PC-3 (cell line): ENCODE measurements around the gene CBX6. TPM values are rescaled to one million over a fixed set of nuclear protein-coding genes. Genes with fewer than 3 reads are reported as not detected.

Experiments used
- ATAC-seq: fragments of 200-7000 bp; cut with Tn5 transposase; 2 replicates; pipeline ENCODE4 v1.9.1; 2020; ENCODE audit warnings: mild to moderate bottlenecking, moderate library complexity
- BruUV-seq: library from RNA; stranded (reverse); fragments of 400-500 nt; replicated peaks from 2 replicates; lab custom pipeline; 2021; lab: Mats Ljungman, UMichigan
- CTCF ChIA-PET: fragments of 300-600 bp; sonication (Branson Sonifier 250); formaldehyde crosslinking; loops from one replicate; lab custom pipeline; 2022; ENCODE audit warnings: antibody characterized with exemption; lab: Charles Lee
- POLR2A ChIA-PET: fragments of 300-600 bp; sonication (Branson Sonifier 250); formaldehyde crosslinking; loops from one replicate; lab custom pipeline; 2022; ENCODE audit warnings: antibody characterized with exemption; ENCODE audit not compliant: unreplicated experiment; lab: Charles Lee
- DNase-seq: peaks from one replicate; pipeline ENCODE4 v3.0.0-alpha.2; 2015
- H2AFZ ChIP-seq: fragments of 300-600 bp; sonication (generic); 2 replicates; pipeline ENCODE4 v1.6.0; 2016; ENCODE audit warnings: antibody characterized with exemption, low read length
- H3F3A ChIP-seq: fragments of 300-600 bp; sonication (generic); one replicate; pipeline ENCODE4 v1.6.0; 2017; ENCODE audit warnings: antibody characterized with exemption, low read length, control low read depth, mild to moderate bottlenecking; ENCODE audit not compliant: unreplicated experiment
- H3K27ac ChIP-seq: fragments of 300-600 bp; sonication (generic); 2 replicates; pipeline ENCODE4 v1.5.1; 2016; ENCODE audit warnings: mild to moderate bottlenecking, low read length
- H3K27me3 ChIP-seq: fragments of 300-600 bp; sonication (generic); 2 replicates; pipeline ENCODE4 v1.6.1; 2016; ENCODE audit warnings: low read length, mixed read lengths
- H3K36me3 ChIP-seq: fragments of 300-600 bp; sonication (generic); 2 replicates; pipeline ENCODE4 v1.6.1; 2016; ENCODE audit warnings: low read depth, mixed run types, low read length, mixed read lengths
- H3K4me1 ChIP-seq: fragments of 300-600 bp; sonication (generic); 2 replicates; pipeline ENCODE4 v1.5.1; 2016; ENCODE audit warnings: low read length; ENCODE audit not compliant: insufficient read depth
- H3K4me2 ChIP-seq: fragments of 300-600 bp; sonication (generic); 2 replicates; pipeline ENCODE4 v1.6.0; 2016; ENCODE audit warnings: low read length
- H3K4me3 ChIP-seq: fragments of 300-600 bp; sonication (generic); 2 replicates; pipeline ENCODE4 v1.5.1; 2016; ENCODE audit warnings: mild to moderate bottlenecking, low read length, mixed read lengths
- H3K79me2 ChIP-seq: fragments of 300-600 bp; sonication (generic); 2 replicates; pipeline ENCODE4 v1.6.1; 2017; ENCODE audit warnings: low read length, mixed read lengths
- H3K9ac ChIP-seq: fragments of 300-600 bp; sonication (generic); 2 replicates; pipeline ENCODE4 v1.6.0; 2016; ENCODE audit warnings: mild to moderate bottlenecking, low read length
- H3K9me2 ChIP-seq: fragments of 300-600 bp; sonication (generic); replicated peaks from 2 replicates; pipeline ENCODE4 v1.6.1; 2016; ENCODE audit warnings: mixed run types, low read length, mixed read lengths
- H3K9me3 ChIP-seq: fragments of 300-600 bp; sonication (generic); 2 replicates; pipeline ENCODE4 v1.6.1; 2016; ENCODE audit warnings: low read length, mixed read lengths
- H4K20me1 ChIP-seq: fragments of 300-600 bp; sonication (generic); 2 replicates; pipeline ENCODE4 v1.6.1; 2016; ENCODE audit warnings: low read length, mixed read lengths
- EZH2 ChIP-seq: fragments of 300-600 bp; sonication (generic); IDR thresholded peaks from one replicate; pipeline ENCODE4 v1.6.1; 2017; ENCODE audit warnings: antibody characterized with exemption, mild to moderate bottlenecking, low read length; ENCODE audit not compliant: unreplicated experiment
- EZH2phosphoT487 ChIP-seq: fragments of 300-600 bp; sonication (generic); IDR thresholded peaks from 2 replicates; pipeline ENCODE4 v1.6.1; 2018; ENCODE audit warnings: mild to moderate bottlenecking, antibody characterized with exemption, low read length, borderline replicate concordance
- intact Hi-C: fragments of 100-400 bp; cut with micrococcal nuclease; formaldehyde crosslinking; loops from 2 replicates; pipeline ENCODE4 v1.9.0; 2023
- total RNA-seq: library from RNA; depleted of rRNA; stranded (reverse); fragments of >200 nt; gene quantifications from 2 replicates; pipeline ENCODE4 v1.2.3, GENCODE V29; 2014
- TF ChIP-seq, protein P1 (sequence below): fragments of 300-600 bp; sonication (generic); conservative IDR thresholded peaks from 2 replicates; pipeline ENCODE4 v1.5.1; 2017; ENCODE audit warnings: antibody characterized with exemption, low read depth, mild to moderate bottlenecking, low read length

The CBX6 gene
- total RNA-seq, 1 experiment from 2014 or later: 37.5 TPM

GRCh38 chr22:38873469-38874411, 1.7 kb upstream of the CBX6 start:
- Histone ChIP-seq H3K9me2 (no peaks in the 10 kb centered on the region), H3K9ac (peak overlapping the region; percentile 80), H3K27ac (peak overlapping the region; percentile 40), H4K20me1 (peaks cover 5% of the 10 kb centered on the region; the same call in 1 of the 2 replicates), H3K79me2 (peaks cover 23% of the 10 kb centered on the region), H3K4me2 (peak overlapping the region; percentile 99), H3K27me3 (no peaks in the 10 kb centered on the region), H2AFZ (peak overlapping the region; percentile 93), H3F3A (no peaks in the 10 kb centered on the region), H3K9me3 (no peaks in the 10 kb centered on the region), H3K36me3 (peaks cover 8% of the 10 kb centered on the region), H3K4me1 (peaks cover 24% of the 10 kb centered on the region), H3K4me3 (peak overlapping the region; percentile 83)
- ChIA-PET CTCF (no interaction called here), POLR2A (no interaction called here)
- intact Hi-C loops: loop anchor here (2.0 to 5.0 kb wide), 2 partner anchors 51 to 109 kb away; partner anchors contain the start of gene APOBEC3B
- peak; percentile 9; the same call in 1 of the 2 replicates for ATAC-seq
- DNase-seq: peak; percentile 67
- BruUV-seq: no TSS peak
- TF ChIP-seq, protein P1, sequence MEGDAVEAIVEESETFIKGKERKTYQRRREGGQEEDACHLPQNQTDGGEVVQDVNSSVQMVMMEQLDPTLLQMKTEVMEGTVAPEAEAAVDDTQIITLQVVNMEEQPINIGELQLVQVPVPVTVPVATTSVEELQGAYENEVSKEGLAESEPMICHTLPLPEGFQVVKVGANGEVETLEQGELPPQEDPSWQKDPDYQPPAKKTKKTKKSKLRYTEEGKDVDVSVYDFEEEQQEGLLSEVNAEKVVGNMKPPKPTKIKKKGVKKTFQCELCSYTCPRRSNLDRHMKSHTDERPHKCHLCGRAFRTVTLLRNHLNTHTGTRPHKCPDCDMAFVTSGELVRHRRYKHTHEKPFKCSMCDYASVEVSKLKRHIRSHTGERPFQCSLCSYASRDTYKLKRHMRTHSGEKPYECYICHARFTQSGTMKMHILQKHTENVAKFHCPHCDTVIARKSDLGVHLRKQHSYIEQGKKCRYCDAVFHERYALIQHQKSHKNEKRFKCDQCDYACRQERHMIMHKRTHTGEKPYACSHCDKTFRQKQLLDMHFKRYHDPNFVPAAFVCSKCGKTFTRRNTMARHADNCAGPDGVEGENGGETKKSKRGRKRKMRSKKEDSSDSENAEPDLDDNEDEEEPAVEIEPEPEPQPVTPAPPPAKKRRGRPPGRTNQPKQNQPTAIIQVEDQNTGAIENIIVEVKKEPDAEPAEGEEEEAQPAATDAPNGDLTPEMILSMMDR: no peak
- no peak for TF ChIP-seq EZH2phosphoT487
- TF ChIP-seq EZH2: no peak

GRCh38 chr22:38872831-38873248, 824 bp upstream of the CBX6 start:
- DNase-seq: no peak
- intact Hi-C loops: loop anchor here (2.0 to 5.0 kb wide), 2 partner anchors 52 to 109 kb away; partner anchors contain the start of gene APOBEC3B
- ATAC-seq: peak; percentile 16
- H3K9me3 ChIP-seq: no peaks in the 10 kb centered on the region
- no TSS peak for BruUV-seq
- peaks cover 24% of the 10 kb centered on the region for H3K4me1 ChIP-seq
- H4K20me1 ChIP-seq: peaks cover 5% of the 10 kb centered on the region; the same call in 1 of the 2 replicates
- TF ChIP-seq, protein P1: no peak
- TF ChIP-seq EZH2phosphoT487: no peak
- no peak for TF ChIP-seq EZH2
- peak overlapping the region; percentile 83 for H3K4me3 ChIP-seq
- H3K79me2 ChIP-seq: peaks cover 32% of the 10 kb centered on the region
- H3K4me2 ChIP-seq: peak overlapping the region; percentile 99
- H3K36me3 ChIP-seq: peaks cover 8% of the 10 kb centered on the region
- peak overlapping the region; percentile 30 for H3K27ac ChIP-seq
- H3F3A ChIP-seq: no peaks in the 10 kb centered on the region
- H2AFZ ChIP-seq: peak overlapping the region; percentile 93
- peak overlapping the region; percentile 80 for H3K9ac ChIP-seq
- no peaks in the 10 kb centered on the region for H3K27me3 ChIP-seq
- ChIA-PET POLR2A (no interaction called here), CTCF (no interaction called here)
- no peaks in the 10 kb centered on the region for H3K9me2 ChIP-seq
